H1 (cell line): ENCODE measurements around the gene MT2A. TPM values are rescaled to one million over a fixed set of nuclear protein-coding genes. Genes with fewer than 3 reads are reported as not detected.
A peak's percentile ranks its signal among the peaks of the same experiment; 100 is the strongest.

Source experiments
- CTCF ChIA-PET: fragments of 300-600 bp; sonication (Branson Sonifier 250); formaldehyde crosslinking; loops from one replicate; lab custom pipeline; 2021; ENCODE audit not compliant: partially characterized antibody; lab: Charles Lee
- POLR2A ChIA-PET: fragments of 300-600 bp; sonication (Branson Sonifier 250); formaldehyde crosslinking; loops from one replicate; lab custom pipeline; 2021; ENCODE audit warnings: inconsistent platforms; ENCODE audit not compliant: partially characterized antibody; lab: Charles Lee
- DNase-seq, 2 experiments: peaks; one replicate each; pipeline versions ENCODE4 v3.0.0 to v3.0.0-alpha.2; 2010 to 2022; ENCODE audit warnings: low spot score in 2 of 2, low read depth in 1 of 2, mixed read lengths in 1 of 2
- FAIRE-seq: peaks from 2 replicates; lab custom pipeline; 2011; peaks lifted over from hg19 to GRCh38; lab: Jason Lieb, UNC
- H2AFZ ChIP-seq: 2 replicates; pipeline ENCODE4 v1.8.1; 2012; ENCODE audit warnings: low read length, inconsistent platforms
- H2AK5ac ChIP-seq: 2 replicates; pipeline ENCODE4 v1.6.1; 2013; ENCODE audit warnings: low read depth, low read length
- H2BK120ac ChIP-seq: replicated peaks from 2 replicates; pipeline ENCODE3; 2013; ENCODE audit warnings: low read depth, low read length, inconsistent platforms
- H2BK12ac ChIP-seq: 2 replicates; pipeline ENCODE4 v1.6.1; 2013; ENCODE audit warnings: low read depth, low read length
- H2BK15ac ChIP-seq: 2 replicates; pipeline ENCODE4 v1.6.1; 2013; ENCODE audit warnings: low read length
- H2BK20ac ChIP-seq: 2 replicates; pipeline ENCODE4 v1.6.1; 2013; ENCODE audit warnings: low read length
- H2BK5ac ChIP-seq: 2 replicates; pipeline ENCODE4 v1.6.1; 2013; ENCODE audit warnings: low read depth, low read length
- H3K14ac ChIP-seq: 2 replicates; pipeline ENCODE4 v1.6.1; 2013; ENCODE audit warnings: inconsistent platforms; ENCODE audit not compliant: insufficient read length
- H3K18ac ChIP-seq: 2 replicates; pipeline ENCODE4 v1.6.1; 2013; ENCODE audit warnings: low read length; ENCODE audit errors: extremely low read depth
- H3K23ac ChIP-seq: 2 replicates; pipeline ENCODE4 v1.6.1; 2013; ENCODE audit warnings: inconsistent platforms; ENCODE audit not compliant: insufficient read length
- H3K23me2 ChIP-seq: 2 replicates; pipeline ENCODE4 v1.6.1; 2013; ENCODE audit warnings: low read depth, low read length
- H3K27ac ChIP-seq: 2 replicates; pipeline ENCODE4 v1.6.1; 2011; ENCODE audit warnings: low read depth, low read length, inconsistent platforms
- H3K27me3 ChIP-seq, 4 experiments: replicated peaks in 1 of 4; 1 replicate in 1 of 4; 2 replicates in 3 of 4; pipeline versions ENCODE4 v1.6.1 to v1.8.1; 2011 to 2013; ENCODE audit warnings: low read length in 3 of 4, mild to moderate bottlenecking in 3 of 4, inconsistent platforms in 2 of 4, mixed read lengths in 2 of 4, moderate library complexity in 1 of 4; ENCODE audit not compliant: control insufficient read depth in 3 of 4, insufficient read depth in 3 of 4; ENCODE audit errors: extremely low read depth in 1 of 4
- H3K36me3 ChIP-seq, 4 experiments: 2 replicates each; pipeline versions ENCODE4 v1.6.1 to v1.8.1; 2011 to 2013; ENCODE audit warnings: mild to moderate bottlenecking in 4 of 4, low read length in 3 of 4, moderate library complexity in 2 of 4, control low read depth in 1 of 4, inconsistent platforms in 1 of 4; ENCODE audit not compliant: insufficient read depth in 4 of 4, control insufficient read depth in 2 of 4
- H3K4ac ChIP-seq: replicated peaks from 2 replicates; pipeline ENCODE3; 2013; ENCODE audit warnings: low read length, low read depth, mixed read lengths, inconsistent platforms; ENCODE audit not compliant: insufficient read length
- H3K4me1 ChIP-seq, 4 experiments: replicated peaks in 1 of 4; 1 replicate in 1 of 4; 2 replicates in 3 of 4; pipeline versions ENCODE4 v1.6.1 to v1.8.1; 2011 to 2013; ENCODE audit warnings: low read length in 3 of 4, inconsistent platforms in 2 of 4, mixed read lengths in 1 of 4; ENCODE audit not compliant: insufficient read depth in 4 of 4, control insufficient read depth in 3 of 4
- H3K4me2 ChIP-seq, 2 experiments: 2 replicates each; pipeline versions ENCODE4 v1.6.1 to v1.8.1; 2011 to 2013; ENCODE audit warnings: low read depth in 2 of 2, low read length in 2 of 2, control low read depth in 1 of 2, inconsistent platforms in 1 of 2, mild to moderate bottlenecking in 1 of 2; ENCODE audit not compliant: insufficient read depth in 1 of 2
- H3K4me3 ChIP-seq, 4 experiments: fragments of 200-600, 300-600 bp in 1 of 4; sonication (generic), shearing (Covaris generic), sonication (Bioruptor Twin) in 1 of 4; 2 replicates each; pipeline versions ENCODE4 v1.5.1 to v1.8.1; 2011 to 2016; ENCODE audit warnings: low read length in 4 of 4, low read depth in 3 of 4, control low read depth in 2 of 4, inconsistent platforms in 2 of 4, mild to moderate bottlenecking in 2 of 4, mixed read lengths in 1 of 4, moderate library complexity in 1 of 4; ENCODE audit not compliant: insufficient read depth in 2 of 4; ENCODE audit errors: extremely low read depth in 1 of 4
- H3K56ac ChIP-seq: replicated peaks from 2 replicates; pipeline ENCODE3; 2013; ENCODE audit warnings: low read depth, mild to moderate bottlenecking, mixed read lengths, low read length, inconsistent platforms; ENCODE audit not compliant: insufficient read length
- H3K79me1 ChIP-seq: 2 replicates; pipeline ENCODE4 v1.6.1; 2013; ENCODE audit warnings: low read depth, low read length, control low read depth
- H3K79me2 ChIP-seq, 2 experiments: 2 replicates each; pipeline versions ENCODE4 v1.6.1 to v1.8.1; 2012 to 2013; ENCODE audit warnings: low read length in 2 of 2, mild to moderate bottlenecking in 2 of 2, inconsistent platforms in 1 of 2; ENCODE audit not compliant: insufficient read depth in 2 of 2, control insufficient read depth in 1 of 2
- H3K9ac ChIP-seq, 4 experiments: replicated peaks in 1 of 4; 1 replicate in 1 of 4; 2 replicates in 3 of 4; pipeline versions ENCODE4 v1.6.1 to v1.8.1; 2011 to 2013; ENCODE audit warnings: low read depth in 3 of 4, low read length in 3 of 4, control low read depth in 2 of 4, mild to moderate bottlenecking in 2 of 4, moderate library complexity in 2 of 4, inconsistent platforms in 1 of 4; ENCODE audit errors: extremely low read depth in 1 of 4
- H3K9me3 ChIP-seq, 2 experiments: 2 replicates each; pipeline versions ENCODE4 v1.6.1 to v1.8.1; 2012 to 2013; ENCODE audit warnings: mild to moderate bottlenecking in 2 of 2, moderate library complexity in 2 of 2, control low read depth in 1 of 2, inconsistent platforms in 1 of 2, low read depth in 1 of 2, low read length in 1 of 2, mixed read lengths in 1 of 2; ENCODE audit not compliant: insufficient read depth in 2 of 2
- H4K20me1 ChIP-seq, 2 experiments: replicated peaks in 1 of 2; 2 replicates each; pipeline versions ENCODE3 to v1.8.1; 2011 to 2013; ENCODE audit warnings: inconsistent platforms in 2 of 2, low read length in 2 of 2, mild to moderate bottlenecking in 1 of 2; ENCODE audit not compliant: insufficient read depth in 2 of 2, control insufficient read depth in 1 of 2
- H4K5ac ChIP-seq: 2 replicates; pipeline ENCODE4 v1.6.1; 2013; ENCODE audit warnings: low read length, low read depth, mixed read lengths, inconsistent platforms; ENCODE audit not compliant: insufficient read length
- H4K8ac ChIP-seq: 2 replicates; pipeline ENCODE4 v1.8.0; 2013; ENCODE audit warnings: mild to moderate bottlenecking, moderate library complexity, low read length, inconsistent platforms; ENCODE audit not compliant: insufficient read depth; ENCODE audit errors: extremely low read depth
- H4K91ac ChIP-seq: replicated peaks from 2 replicates; pipeline ENCODE3; 2013; ENCODE audit warnings: low read length, mixed read lengths, inconsistent platforms; ENCODE audit not compliant: insufficient read length
- POLR2A ChIP-seq, 2 experiments: IDR thresholded peaks; 1 replicate in 1 of 2; 2 replicates in 1 of 2; pipeline ENCODE4 v1.6.1; 2011; ENCODE audit warnings: low read depth in 2 of 2, low read length in 2 of 2, mild to moderate bottlenecking in 2 of 2; ENCODE audit errors: control extremely low read depth in 1 of 2
- RAD21 ChIP-seq, 2 experiments: IDR thresholded peaks in 1 of 2; conservative IDR thresholded peaks in 1 of 2; 2 replicates each; pipeline ENCODE4 v1.6.1; 2011; ENCODE audit warnings: low read depth in 2 of 2, low read length in 2 of 2, improper control_type of control experiment in 1 of 2, inconsistent platforms in 1 of 2, mild to moderate bottlenecking in 1 of 2, moderate library complexity in 1 of 2
- SUZ12 ChIP-seq: fragments of 200-600 bp; sonication (generic); IDR thresholded peaks from 2 replicates; pipeline ENCODE4 v1.6.1; 2012; ENCODE audit warnings: mild to moderate bottlenecking, inconsistent platforms, low read length, moderate library complexity, mixed read lengths
- TCF12 ChIP-seq: IDR thresholded peaks from 2 replicates; pipeline ENCODE4 v1.6.1; 2011; ENCODE audit warnings: low read depth, mild to moderate bottlenecking, low read length
- TEAD4 ChIP-seq: IDR thresholded peaks from 2 replicates; pipeline ENCODE4 v1.6.1; 2012; ENCODE audit warnings: low read depth, low read length, inconsistent platforms, mixed read lengths
- ZNF274 ChIP-seq: IDR thresholded peaks from 2 replicates; pipeline ENCODE4 v1.7.0; 2012; ENCODE audit warnings: low read length, borderline replicate concordance; ENCODE audit errors: extremely low read depth
- WGBS, 2 experiments: shearing (Covaris generic) in 1 of 2; methylation state at CpG; one replicate each; pipeline versions ENCODE4 v1.1.6 to v1.1.7; 2013 to 2015; ENCODE audit warnings: low lambda C conversion rate in 2 of 2, mixed read lengths in 2 of 2, inconsistent platforms in 1 of 2, low coverage in 1 of 2, missing lambda C conversion rate in 1 of 2; ENCODE audit not compliant: insufficient replicate concordance in 2 of 2, insufficient coverage in 1 of 2, insufficient read length in 1 of 2; ENCODE audit errors: extremely low coverage in 1 of 2, missing lambda C conversion rate in 1 of 2; 5-methylcytosine and 5-hydroxymethylcytosine counted together
- polyA plus RNA-seq, 7 experiments: library from polyadenylated mRNA; depleted of rRNA in 3 of 7; stranded (reverse) in 5 of 7; unstranded in 2 of 7; fragments of >200 nt in 5 of 7; fragments of 200-250 nt in 2 of 7; gene quantifications; 1 replicate in 5 of 7; 2 replicates in 1 of 7; 4 replicates in 1 of 7; pipeline versions ENCODE4 v1.2.1 to v1.2.3, GENCODE V29; 2011 to 2013; ENCODE audit warnings: missing spikeins in 2 of 7, mixed read lengths in 2 of 7
- total RNA-seq: library from RNA; stranded (reverse); fragmentation: NEBNext Ultra II Directional; extraction: Animal tissue kit (Norgen Biotek cat#: 25700); gene quantifications from 2 replicates; pipeline ENCODE4 v1.2.1, GENCODE V29; 2021

MT2A gene
- total and polyA plus RNA-seq, 2 of the 8 experiments (the other 6 are each of a cell fraction or from before 2014, with no cell fraction given) = 9.5 to 30.1 TPM

GRCh38 chr16:56631832-56632155 is 23.4 kb downstream of the MT2A start:
- 8% methylated on average over 11 of the region's 14 CpGs; no CpG with 5 or more reads in 1 of the 2 experiments for WGBS, 2 experiments
- Histone ChIP-seq H3K23ac (no peak overlapping the region), H3K18ac (peak overlapping the region; percentile 62; the same call in 1 of the 2 replicates), H3K4me3 (peak overlapping the region; percentile 22 to 56 (median 32); a peak in 4 of 8 replicates), H3K9me3 (no peaks in the 10 kb centered on the region), H3K27me3 (peaks cover 88 to 98% (median 96%) of the 10 kb centered on the region in 4 experiments), H2AFZ (no peak overlapping the region)
- TF ChIP-seq TCF12 = no peak
- no peak for TF ChIP-seq TEAD4
- no peak for TF ChIP-seq POLR2A (IDR thresholded peaks at IDR 0.05; ENCODE audit: control extremely low read depth in 1 of 2, low read depth in 2 of 2, low read length in 2 of 2)
- no peak for TF ChIP-seq RAD21 (IDR thresholded peaks at IDR 0.05 in 1 of 2, conservative IDR thresholded peaks at IDR 0.05 in 1 of 2; ENCODE audit: low read depth in 2 of 2, low read length in 2 of 2)
- TF ChIP-seq ZNF274 = no peak
- peak; percentile 87 for TF ChIP-seq SUZ12
- TF ChIP-seq, all 59 proteins: peak for 1
- Histone ChIP-seq H2BK12ac (no peak overlapping the region), H4K91ac (no peak overlapping the region), H3K79me2 (no peaks in the 10 kb centered on the region), H3K27ac (no peak overlapping the region), H3K56ac (no peak overlapping the region), H2AK5ac (no peak overlapping the region), H3K4ac (no peak overlapping the region), H3K4me1 (peaks cover 0 to 12% (median 6%) of the 10 kb centered on the region in 4 experiments; a peak in 6 of 7 replicates), H2BK120ac (no peak overlapping the region), H2BK5ac (no peak overlapping the region), H2BK15ac (no peak overlapping the region), H4K5ac (no peak overlapping the region), H3K79me1 (no peaks in the 10 kb centered on the region), H4K20me1 (peaks cover 14 to 28% of the 10 kb centered on the region in 2 experiments), H3K4me2 (peak overlapping the region; percentile 68 to 72), H3K23me2 (peaks cover 4% of the 10 kb centered on the region; the same call in 1 of the 2 replicates), H3K9ac (no peak overlapping the region), H3K14ac (no peak overlapping the region), H3K36me3 (no peaks in the 10 kb centered on the region; a peak in 1 of 8 replicates), H4K8ac (no peak overlapping the region), H2BK20ac (no peak overlapping the region)
- DNase-seq = no peak
- POLR2A ChIA-PET = interaction anchor here (0.6 to 2.2 kb wide), 6 partner anchors 9 to 55 kb away, joined by 3 to 8 read pairs (median 3); partner anchors contain the start of genes MT1G and MT1H
- FAIRE-seq = no peak
- CTCF ChIA-PET = interaction anchor here (1.4 to 3.1 kb wide), 4 partner anchors 9 to 37 kb away, joined by 3 to 12 read pairs (median 6); no protein-coding TSS in a partner anchor
